GM12878 (cell line): Measurements from ENCODE around the gene PIGQ. TPM values are rescaled to one million over a fixed set of nuclear protein-coding genes. Genes with fewer than 3 reads are reported as not detected.

Experiments used
- BRCA1 ChIP-seq: IDR thresholded peaks from 2 replicates; pipeline ENCODE4 v1.6.1; 2011; ENCODE audit warnings: low read depth, low read length, improper control_type of control experiment
- CBFB ChIP-seq: IDR thresholded peaks from 2 replicates; pipeline ENCODE4 v1.6.1; 2016; ENCODE audit warnings: antibody characterized with exemption, low read depth
- CBX3 ChIP-seq: fragments of 200-600 bp; sonication (generic); IDR thresholded peaks from 2 replicates; pipeline ENCODE4 v1.6.1; 2016; ENCODE audit warnings: low read depth, borderline replicate concordance
- CEBPB ChIP-seq, 2 experiments: fragments of 150-350 bp in 1 of 2; IDR thresholded peaks; 2 replicates each; pipeline ENCODE4 v1.6.1; 2012 to 2014; ENCODE audit warnings: low read depth in 2 of 2, low read length in 2 of 2, borderline replicate concordance in 1 of 2, inconsistent platforms in 1 of 2
- DPF2 ChIP-seq: fragments of 450-650 bp; IDR thresholded peaks from 2 replicates; pipeline ENCODE4 v1.6.1; 2017; ENCODE audit warnings: mild to moderate bottlenecking
- EP300 ChIP-seq, 2 experiments: fragments of 150-350 bp in 1 of 2; IDR thresholded peaks; 2 replicates each; pipeline ENCODE4 v1.6.1; 2011 to 2012; ENCODE audit warnings: low read depth in 2 of 2, low read length in 2 of 2, borderline replicate concordance in 1 of 2, improper control_type of control experiment in 1 of 2, inconsistent platforms in 1 of 2; ENCODE audit not compliant: control insufficient read depth in 1 of 2
- KAT2A ChIP-seq: conservative IDR thresholded peaks from 2 replicates; pipeline ENCODE4 v1.6.1; 2011; ENCODE audit warnings: low read depth, low read length; ENCODE audit not compliant: control insufficient read depth
- MTA2 ChIP-seq: fragments of 450-650 bp; IDR thresholded peaks from 2 replicates; pipeline ENCODE4 v1.6.1; 2016; ENCODE audit warnings: low read depth, mild to moderate bottlenecking, moderate library complexity
- MYB ChIP-seq: fragments of 150-350 bp; IDR thresholded peaks from 2 replicates; pipeline ENCODE4 v1.6.1; 2014; ENCODE audit warnings: mild to moderate bottlenecking, low read depth, low read length, borderline replicate concordance
- NFYB ChIP-seq: IDR thresholded peaks from 2 replicates; pipeline ENCODE4 v1.6.1; 2011; ENCODE audit warnings: low read depth, mild to moderate bottlenecking, low read length, improper control_type of control experiment, moderate library complexity; ENCODE audit not compliant: insufficient read depth
- POLR2A ChIP-seq: IDR thresholded peaks from 2 replicates; pipeline ENCODE4 v1.6.1; 2011; ENCODE audit warnings: low read depth, mild to moderate bottlenecking, low read length
- RAD51 ChIP-seq: fragments of 450-650 bp; IDR thresholded peaks from 2 replicates; pipeline ENCODE4 v1.6.1; 2016; ENCODE audit warnings: moderate library complexity, mild to moderate bottlenecking, inconsistent platforms
- SMAD5 ChIP-seq: IDR thresholded peaks from 2 replicates; pipeline ENCODE4 v1.6.1; 2016; ENCODE audit warnings: antibody characterized with exemption, low read depth
- SPI1 ChIP-seq: IDR thresholded peaks from 2 replicates; pipeline ENCODE4 v1.6.1; 2011; ENCODE audit warnings: low read depth, mild to moderate bottlenecking, low read length, moderate library complexity, borderline replicate concordance; ENCODE audit not compliant: insufficient read depth
- TARDBP ChIP-seq: IDR thresholded peaks from 2 replicates; pipeline ENCODE4 v1.6.1; 2016; ENCODE audit warnings: borderline replicate concordance
- YBX1 ChIP-seq: fragments of 450-650 bp; IDR thresholded peaks from 2 replicates; pipeline ENCODE4 v1.6.1; 2016; ENCODE audit warnings: antibody characterized with exemption
- polyA plus RNA-seq, 11 experiments: library from polyadenylated mRNA; depleted of rRNA in 4 of 11; unstranded in 6 of 11; stranded (reverse) in 5 of 11; fragments of >200 nt; fragmentation: Nextera tagmentation in 4 of 11; fragmentation: Illumina TruSeq in 1 of 11; extraction: Ambion mirVana in 4 of 11; extraction: Trizol in 1 of 11; gene quantifications; 1 replicate in 1 of 11; 2 replicates in 10 of 11; pipeline versions ENCODE4 v1.2.1 to v1.2.3, GENCODE V29; 2011 to 2016; ENCODE audit warnings: inconsistent platforms in 2 of 11, missing spikeins in 2 of 11, low read depth in 1 of 11
- total RNA-seq, 4 experiments: library from RNA; depleted of rRNA in 3 of 4; stranded (reverse); fragments of >200 nt in 3 of 4; fragmentation: Illumina TruSeq in 1 of 4; extraction: Trizol in 1 of 4; gene quantifications; 2 replicates each; pipeline versions ENCODE4 v1.2.1 to v1.2.3, GENCODE V29; 2013 to 2021
- TF ChIP-seq, protein P1 (sequence below): fragments of 450-650 bp; formaldehyde crosslinking; IDR thresholded peaks from 2 replicates; pipeline ENCODE4 v1.4.0; 2020; ENCODE audit warnings: mild to moderate bottlenecking, moderate library complexity
- TF ChIP-seq, protein P2 (sequence below): fragments of 450-650 bp; formaldehyde crosslinking; IDR thresholded peaks from 2 replicates; pipeline ENCODE4 v1.4.0; 2022; ENCODE audit warnings: mild to moderate bottlenecking, moderate library complexity
- TF ChIP-seq, protein P3 (sequence below): IDR thresholded peaks from 2 replicates; pipeline ENCODE4 v1.6.1; 2012; ENCODE audit warnings: low read depth, low read length, improper control_type of control experiment
- TF ChIP-seq, protein P4 (sequence below): fragments of 450-650 bp; IDR thresholded peaks from 2 replicates; pipeline ENCODE4 v1.6.1; 2016; ENCODE audit warnings: mild to moderate bottlenecking

The PIGQ gene
- total and polyA plus RNA-seq, 10 of the 15 experiments (the other 5 are each of a cell fraction or from before 2014, with no cell fraction given): 1.8 to 31.3 (median 17.5) TPM; not detected in 1

DNA sequence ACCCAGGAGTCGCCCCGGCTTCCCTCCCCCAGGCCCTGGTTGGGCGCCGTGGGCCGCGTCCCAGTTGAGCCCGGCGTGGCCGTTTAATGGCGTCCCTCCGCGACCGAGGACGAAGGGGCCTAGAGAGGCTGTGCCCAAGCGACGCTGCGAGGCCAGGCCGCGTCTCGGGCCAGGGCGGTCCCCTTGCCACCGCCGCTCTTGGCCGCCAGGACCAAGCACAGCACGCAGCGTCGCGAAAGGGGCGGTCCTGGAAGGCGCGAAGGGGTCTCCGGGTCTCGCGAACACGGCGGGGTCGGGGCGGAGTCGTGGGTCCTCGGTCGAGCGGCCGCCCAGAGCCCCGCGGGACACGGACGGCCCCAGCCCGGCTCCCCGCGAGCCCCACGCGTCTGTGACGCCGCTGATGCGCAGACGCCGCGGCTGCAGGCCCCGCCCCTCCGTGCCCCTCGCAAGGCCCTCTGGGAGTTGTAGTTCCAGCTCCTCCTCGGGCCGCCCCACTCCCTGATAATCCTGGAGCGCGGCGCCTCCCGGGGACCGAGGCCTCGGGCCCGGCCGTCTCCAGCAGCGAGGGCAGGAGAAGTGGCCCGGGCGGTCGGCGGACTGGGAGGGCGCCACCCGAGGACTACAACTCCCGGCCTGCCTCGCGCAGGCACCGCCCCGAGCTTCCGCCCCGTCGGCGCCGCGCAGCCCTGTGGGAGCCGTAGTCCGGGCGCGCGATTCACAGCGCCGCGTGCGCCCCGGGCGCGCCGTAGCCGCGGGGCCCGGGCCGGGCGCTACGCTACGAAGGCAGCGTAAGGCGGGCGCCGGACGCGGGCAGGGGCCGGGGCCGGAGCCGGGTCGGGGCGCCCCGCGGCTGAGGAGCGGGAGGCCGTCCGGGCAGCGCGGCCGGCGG is 42.5 kb upstream of the PIGQ start, which contains the start of gene CAPN15 (continued):
- TF ChIP-seq DPF2: peak; percentile 69; the same call in 1 of the 2 replicates
- no peak for TF ChIP-seq CBX3
- TF ChIP-seq TARDBP: 0 out of 2 replicates have a peak, but pooled peaks have one; percentile 61
- TF ChIP-seq SPI1: 0 out of 2 replicates have a peak, but pooled peaks have one; percentile 8
- TF ChIP-seq, protein P1, sequence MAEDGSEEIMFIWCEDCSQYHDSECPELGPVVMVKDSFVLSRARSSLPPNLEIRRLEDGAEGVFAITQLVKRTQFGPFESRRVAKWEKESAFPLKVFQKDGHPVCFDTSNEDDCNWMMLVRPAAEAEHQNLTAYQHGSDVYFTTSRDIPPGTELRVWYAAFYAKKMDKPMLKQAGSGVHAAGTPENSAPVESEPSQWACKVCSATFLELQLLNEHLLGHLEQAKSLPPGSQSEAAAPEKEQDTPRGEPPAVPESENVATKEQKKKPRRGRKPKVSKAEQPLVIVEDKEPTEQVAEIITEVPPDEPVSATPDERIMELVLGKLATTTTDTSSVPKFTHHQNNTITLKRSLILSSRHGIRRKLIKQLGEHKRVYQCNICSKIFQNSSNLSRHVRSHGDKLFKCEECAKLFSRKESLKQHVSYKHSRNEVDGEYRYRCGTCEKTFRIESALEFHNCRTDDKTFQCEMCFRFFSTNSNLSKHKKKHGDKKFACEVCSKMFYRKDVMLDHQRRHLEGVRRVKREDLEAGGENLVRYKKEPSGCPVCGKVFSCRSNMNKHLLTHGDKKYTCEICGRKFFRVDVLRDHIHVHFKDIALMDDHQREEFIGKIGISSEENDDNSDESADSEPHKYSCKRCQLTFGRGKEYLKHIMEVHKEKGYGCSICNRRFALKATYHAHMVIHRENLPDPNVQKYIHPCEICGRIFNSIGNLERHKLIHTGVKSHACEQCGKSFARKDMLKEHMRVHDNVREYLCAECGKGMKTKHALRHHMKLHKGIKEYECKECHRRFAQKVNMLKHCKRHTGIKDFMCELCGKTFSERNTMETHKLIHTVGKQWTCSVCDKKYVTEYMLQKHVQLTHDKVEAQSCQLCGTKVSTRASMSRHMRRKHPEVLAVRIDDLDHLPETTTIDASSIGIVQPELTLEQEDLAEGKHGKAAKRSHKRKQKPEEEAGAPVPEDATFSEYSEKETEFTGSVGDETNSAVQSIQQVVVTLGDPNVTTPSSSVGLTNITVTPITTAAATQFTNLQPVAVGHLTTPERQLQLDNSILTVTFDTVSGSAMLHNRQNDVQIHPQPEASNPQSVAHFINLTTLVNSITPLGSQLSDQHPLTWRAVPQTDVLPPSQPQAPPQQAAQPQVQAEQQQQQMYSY: no peak
- TF ChIP-seq EP300 (IDR thresholded peaks at IDR 0.05; ENCODE audit: borderline replicate concordance in 1 of 2, control insufficient read depth in 1 of 2, low read depth in 2 of 2, low read length in 2 of 2): no peak
- no peak for TF ChIP-seq KAT2A
- TF ChIP-seq, protein P2, sequence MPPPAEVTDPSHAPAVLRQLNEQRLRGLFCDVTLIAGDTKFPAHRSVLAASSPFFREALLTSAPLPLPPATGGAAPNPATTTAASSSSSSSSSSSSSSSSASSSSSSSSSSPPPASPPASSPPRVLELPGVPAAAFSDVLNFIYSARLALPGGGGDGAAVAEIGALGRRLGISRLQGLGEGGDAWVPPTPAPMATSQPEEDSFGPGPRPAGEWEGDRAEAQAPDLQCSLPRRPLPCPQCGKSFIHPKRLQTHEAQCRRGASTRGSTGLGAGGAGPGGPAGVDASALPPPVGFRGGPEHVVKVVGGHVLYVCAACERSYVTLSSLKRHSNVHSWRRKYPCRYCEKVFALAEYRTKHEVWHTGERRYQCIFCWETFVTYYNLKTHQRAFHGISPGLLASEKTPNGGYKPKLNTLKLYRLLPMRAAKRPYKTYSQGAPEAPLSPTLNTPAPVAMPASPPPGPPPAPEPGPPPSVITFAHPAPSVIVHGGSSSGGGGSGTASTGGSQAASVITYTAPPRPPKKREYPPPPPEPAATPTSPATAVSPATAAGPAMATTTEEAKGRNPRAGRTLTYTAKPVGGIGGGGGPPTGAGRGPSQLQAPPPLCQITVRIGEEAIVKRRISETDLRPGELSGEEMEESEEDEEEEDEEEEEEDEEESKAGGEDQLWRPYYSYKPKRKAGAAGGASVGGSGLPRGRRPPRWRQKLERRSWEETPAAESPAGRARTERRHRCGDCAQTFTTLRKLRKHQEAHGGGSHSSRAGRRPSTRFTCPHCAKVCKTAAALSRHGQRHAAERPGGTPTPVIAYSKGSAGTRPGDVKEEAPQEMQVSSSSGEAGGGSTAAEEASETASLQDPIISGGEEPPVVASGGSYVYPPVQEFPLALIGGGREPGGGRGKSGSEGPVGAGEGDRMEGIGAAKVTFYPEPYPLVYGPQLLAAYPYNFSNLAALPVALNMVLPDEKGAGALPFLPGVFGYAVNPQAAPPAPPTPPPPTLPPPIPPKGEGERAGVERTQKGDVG (CRISPR knock-in tag): no peak
- TF ChIP-seq MTA2: no peak
- TF ChIP-seq, protein P3, sequence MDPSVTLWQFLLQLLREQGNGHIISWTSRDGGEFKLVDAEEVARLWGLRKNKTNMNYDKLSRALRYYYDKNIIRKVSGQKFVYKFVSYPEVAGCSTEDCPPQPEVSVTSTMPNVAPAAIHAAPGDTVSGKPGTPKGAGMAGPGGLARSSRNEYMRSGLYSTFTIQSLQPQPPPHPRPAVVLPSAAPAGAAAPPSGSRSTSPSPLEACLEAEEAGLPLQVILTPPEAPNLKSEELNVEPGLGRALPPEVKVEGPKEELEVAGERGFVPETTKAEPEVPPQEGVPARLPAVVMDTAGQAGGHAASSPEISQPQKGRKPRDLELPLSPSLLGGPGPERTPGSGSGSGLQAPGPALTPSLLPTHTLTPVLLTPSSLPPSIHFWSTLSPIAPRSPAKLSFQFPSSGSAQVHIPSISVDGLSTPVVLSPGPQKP: peak; percentile 49; the same call in 1 of the 2 replicates
- TF ChIP-seq MYB: no peak
- peak; percentile 4; the same call in 1 of the 2 replicates for TF ChIP-seq BRCA1
- no peak for TF ChIP-seq YBX1
- no peak for TF ChIP-seq NFYB
- no peak for TF ChIP-seq CEBPB (IDR thresholded peaks at IDR 0.05; ENCODE audit: borderline replicate concordance in 1 of 2, low read depth in 2 of 2, low read length in 2 of 2)
- no peak for TF ChIP-seq RAD51
- TF ChIP-seq CBFB: no peak
- TF ChIP-seq SMAD5: no peak
- peak; percentile 81 for TF ChIP-seq POLR2A
- TF ChIP-seq, protein P4, sequence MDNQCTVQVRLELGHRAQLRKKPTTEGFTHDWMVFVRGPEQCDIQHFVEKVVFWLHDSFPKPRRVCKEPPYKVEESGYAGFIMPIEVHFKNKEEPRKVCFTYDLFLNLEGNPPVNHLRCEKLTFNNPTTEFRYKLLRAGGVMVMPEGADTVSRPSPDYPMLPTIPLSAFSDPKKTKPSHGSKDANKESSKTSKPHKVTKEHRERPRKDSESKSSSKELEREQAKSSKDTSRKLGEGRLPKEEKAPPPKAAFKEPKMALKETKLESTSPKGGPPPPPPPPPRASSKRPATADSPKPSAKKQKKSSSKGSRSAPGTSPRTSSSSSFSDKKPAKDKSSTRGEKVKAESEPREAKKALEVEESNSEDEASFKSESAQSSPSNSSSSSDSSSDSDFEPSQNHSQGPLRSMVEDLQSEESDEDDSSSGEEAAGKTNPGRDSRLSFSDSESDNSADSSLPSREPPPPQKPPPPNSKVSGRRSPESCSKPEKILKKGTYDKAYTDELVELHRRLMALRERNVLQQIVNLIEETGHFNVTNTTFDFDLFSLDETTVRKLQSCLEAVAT: no peak
